OCI-M2 (cell line): Measurements from ENCODE around the gene BRI3.
"Not testable (repeated sequence)": the region's sequence is repeated elsewhere in the genome, so short reads cannot be mapped to it uniquely, and the experiment has no call there.

Experiments used
- DNase-seq: peaks from one replicate; lab custom pipeline; 2025; ENCODE audit not compliant: unreplicated experiment; lab: John Stamatoyannopoulos, UW

BRI3 gene

GRCh38 chr7:98309566-98309965, 28.1 kb downstream of the BRI3 start:
- no peak for DNase-seq

GRCh38 chr7:98312201-98312600, 30.7 kb downstream of the BRI3 start:
- DNase-seq: no peak

GRCh38 chr7:98314469-98314868, 33.0 kb downstream of the BRI3 start:
- no peak for DNase-seq

GRCh38 chr7:98315318-98315993, 34.0 kb downstream of the BRI3 start:
- no peak for DNase-seq

- DNase-seq: not testable (repeated sequence)
Observed at GRCh38 chr7:98315994-98316527, 34.6 kb downstream of the BRI3 start.

GRCh38 chr7:98317366-98318040, 36.0 kb downstream of the BRI3 start:
- no peak for DNase-seq

GRCh38 chr7:98319176-98319575, 37.7 kb downstream of the BRI3 start:
- no peak for DNase-seq

GRCh38 chr7:98321301-98321700, 39.8 kb downstream of the BRI3 start:
- DNase-seq: no peak

- DNase-seq: no peak
Observed at GRCh38 chr7:98322331-98323270, 41.1 kb downstream of the BRI3 start.

GRCh38 chr7:98323597-98324322, 42.3 kb downstream of the BRI3 start:
- no peak for DNase-seq

GRCh38 chr7:98324782-98325181, 43.3 kb downstream of the BRI3 start:
- DNase-seq: no peak

- no peak for DNase-seq
Observed at GRCh38 chr7:98329100-98329790, 47.8 kb downstream of the BRI3 start.

- DNase-seq: no peak
Observed at GRCh38 chr7:98329791-98330373, 48.4 kb downstream of the BRI3 start.

- no peak for DNase-seq
Observed at GRCh38 chr7:98330926-98331529, 49.5 kb downstream of the BRI3 start.

- no peak for DNase-seq
Observed at GRCh38 chr7:98334081-98334480, 52.6 kb downstream of the BRI3 start.

GRCh38 chr7:98335411-98335977, 54.0 kb downstream of the BRI3 start:
- no peak for DNase-seq

GRCh38 chr7:98338441-98338840, 57.0 kb downstream of the BRI3 start:
- DNase-seq: no peak

- DNase-seq: no peak
Observed at GRCh38 chr7:98339043-98339442, 57.6 kb downstream of the BRI3 start.

- no peak for DNase-seq
Observed at GRCh38 chr7:98341106-98341505, 59.6 kb downstream of the BRI3 start.
